Measurements from ENCODE around the gene PSMD7.
"Not testable (repeated sequence)": the region's sequence is repeated elsewhere in the genome, so short reads cannot be mapped to it uniquely, and the experiment has no call there.

- not testable (repeated sequence) for TF ChIP-seq FOXM1 (CRISPR knock-in tag; IDR thresholded peaks at IDR 0.05); ZNF350 (CRISPR knock-in tag; IDR thresholded peaks at IDR 0.05; ENCODE audit: borderline replicate concordance, low read depth); GTF3A (CRISPR knock-in tag; conservative IDR thresholded peaks at IDR 0.05); ZFX (CRISPR knock-in tag; IDR thresholded peaks at IDR 0.05; ENCODE audit: low read depth)
Observed at GRCh38 chr16:74324777-74325176, 28.2 kb downstream of the PSMD7 start.

Data from HepG2 (cell line).